GM18861 (cell line): ENCODE data around the gene IKZF3.
"Not testable (repeated sequence)": the region's sequence is repeated elsewhere in the genome, so short reads cannot be mapped to it uniquely, and the experiment has no call there.

ENCODE experiments used
- ATAC-seq: cut with Tn5 transposase; IDR thresholded peaks from one replicate; pipeline ENCODE4 v1.9.1; 2021; ENCODE audit not compliant: unreplicated experiment

Gene IKZF3

GRCh38 chr17:39742126-39742855 lies 121.8 kb downstream of the IKZF3 start:
- ATAC-seq = no peak

GRCh38 chr17:39740357-39741111 lies 123.6 kb downstream of the IKZF3 start:
- no peak for ATAC-seq

GRCh38 chr17:39739885-39740356 lies 124.2 kb downstream of the IKZF3 start:
- ATAC-seq = no peak

GRCh38 chr17:39738983-39739884 lies 124.9 kb downstream of the IKZF3 start:
- ATAC-seq = no peak

GRCh38 chr17:39738568-39738901 lies 125.6 kb downstream of the IKZF3 start:
- ATAC-seq = no peak

GRCh38 chr17:39737760-39738567 lies 126.1 kb downstream of the IKZF3 start, which contains the start of gene GRB7:
Gene GRB7 (plus strand): TSS chr17:39737938. CDS start chr17:39742302, 4,364 bp downstream.
- ATAC-seq = no peak

GRCh38 chr17:39737206-39737759 lies 126.8 kb downstream of the IKZF3 start:
- ATAC-seq = no peak

GRCh38 chr17:39736319-39737165 lies 127.6 kb downstream of the IKZF3 start:
- no peak for ATAC-seq

- no peak for ATAC-seq
Observed at GRCh38 chr17:39735882-39736281, 128.2 kb downstream of the IKZF3 start.

- no peak for ATAC-seq
Observed at GRCh38 chr17:39732586-39732985, 131.5 kb downstream of the IKZF3 start.

GRCh38 chr17:39730095-39730921 lies 133.8 kb downstream of the IKZF3 start, which contains the start of gene MIEN1:
Gene MIEN1 (minus strand): TSS chr17:39730532. CDS start chr17:39730495, 37 bp downstream.
- ATAC-seq = peak; percentile 77

- ATAC-seq = no peak
Observed at GRCh38 chr17:39729280-39729851, 134.7 kb downstream of the IKZF3 start.

- ATAC-seq = no peak
Observed at GRCh38 chr17:39727556-39727955, 136.6 kb downstream of the IKZF3 start.

- no peak for ATAC-seq
Observed at GRCh38 chr17:39726617-39727016, 137.5 kb downstream of the IKZF3 start.

GRCh38 chr17:39725923-39726322 lies 138.2 kb downstream of the IKZF3 start:
- ATAC-seq = not testable (repeated sequence)

- ATAC-seq = no peak
Observed at GRCh38 chr17:39724731-39725130, 139.4 kb downstream of the IKZF3 start.

GRCh38 chr17:39722965-39723848 lies 140.9 kb downstream of the IKZF3 start:
- ATAC-seq = no peak
